Upper lobe of right lung (tissue), 1 donor: ENCODE results near the gene CACNA2D4. TPM values are rescaled to one million over a fixed set of nuclear protein-coding genes. Genes with fewer than 3 reads are reported as not detected.

ENCODE experiments used
- ATAC-seq: fragments of 200-7000 bp; cut with Tn5 transposase; one replicate; pipeline ENCODE4 v1.9.1; 2020; ENCODE audit warnings: mild to moderate bottlenecking, moderate library complexity
- DNase-seq: peaks from one replicate; pipeline ENCODE4 v3.0.0-alpha.2; 2020
- H3K27ac ChIP-seq: fragments of 200-600 bp; one replicate; pipeline ENCODE4 v1.8.0; 2022
- H3K27me3 ChIP-seq: fragments of 200-600 bp; one replicate; pipeline ENCODE4 v1.8.0; 2022; ENCODE audit warnings: mild to moderate bottlenecking
- H3K36me3 ChIP-seq: fragments of 200-600 bp; one replicate; pipeline ENCODE4 v1.8.0; 2022
- H3K4me1 ChIP-seq: fragments of 200-600 bp; one replicate; pipeline ENCODE4 v1.8.0; 2022
- H3K4me3 ChIP-seq: fragments of 200-600 bp; one replicate; pipeline ENCODE4 v1.8.0; 2022; ENCODE audit warnings: mild to moderate bottlenecking
- H3K9me3 ChIP-seq: fragments of 200-600 bp; one replicate; pipeline ENCODE4 v1.8.0; 2022
- intact Hi-C: fragments of 100-400 bp; cut with DNase I; formaldehyde crosslinking; loops from one replicate; pipeline ENCODE4 v1.11.0; 2022
- total RNA-seq: library from RNA; stranded (reverse); fragmentation: NEBNext Ultra II Directional; extraction: Animal tissue kit (Norgen Biotek cat#: 25700); gene quantifications from one replicate; pipeline ENCODE4 v1.2.1, GENCODE V29; 2021
- TF ChIP-seq, protein P1 (sequence below): fragments of 200-600 bp; IDR thresholded peaks from one replicate; pipeline ENCODE4 v1.8.0; 2022; ENCODE audit warnings: antibody characterized with exemption
- donor health status: DM: no; HTN: yes; CAD: no; lungs with severe emphysema.

Gene CACNA2D4
- total RNA-seq, 1 donor from 2014 or later = 5.5 TPM

DNA sequence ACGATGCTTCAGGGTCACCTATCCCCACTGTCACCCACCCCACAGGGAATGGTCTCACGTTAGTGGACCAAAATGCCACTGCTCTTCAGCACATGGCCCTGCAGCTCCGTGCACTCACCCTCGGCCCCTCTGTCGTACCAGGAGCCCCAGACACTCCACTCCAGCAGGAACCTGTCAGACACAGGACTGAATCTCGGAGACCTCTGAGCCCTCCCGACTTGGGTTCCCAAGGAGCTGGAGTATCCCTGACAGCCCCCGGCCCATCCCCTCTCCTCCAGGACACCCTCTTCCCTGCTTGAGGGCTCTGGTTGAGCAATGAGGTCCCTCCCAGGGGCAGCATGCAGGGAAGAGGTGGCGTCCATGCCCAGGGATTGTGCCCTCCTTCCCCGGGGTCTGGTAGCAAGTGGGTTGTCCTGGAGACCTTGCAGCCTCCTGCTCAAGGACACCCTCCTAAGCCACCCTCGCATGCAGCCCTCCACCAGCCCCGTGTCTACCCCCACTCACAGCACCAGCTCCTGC, 118.5 kb downstream of the CACNA2D4 start:
- no peak overlapping the region for H3K27ac ChIP-seq
- TF ChIP-seq, protein P1, sequence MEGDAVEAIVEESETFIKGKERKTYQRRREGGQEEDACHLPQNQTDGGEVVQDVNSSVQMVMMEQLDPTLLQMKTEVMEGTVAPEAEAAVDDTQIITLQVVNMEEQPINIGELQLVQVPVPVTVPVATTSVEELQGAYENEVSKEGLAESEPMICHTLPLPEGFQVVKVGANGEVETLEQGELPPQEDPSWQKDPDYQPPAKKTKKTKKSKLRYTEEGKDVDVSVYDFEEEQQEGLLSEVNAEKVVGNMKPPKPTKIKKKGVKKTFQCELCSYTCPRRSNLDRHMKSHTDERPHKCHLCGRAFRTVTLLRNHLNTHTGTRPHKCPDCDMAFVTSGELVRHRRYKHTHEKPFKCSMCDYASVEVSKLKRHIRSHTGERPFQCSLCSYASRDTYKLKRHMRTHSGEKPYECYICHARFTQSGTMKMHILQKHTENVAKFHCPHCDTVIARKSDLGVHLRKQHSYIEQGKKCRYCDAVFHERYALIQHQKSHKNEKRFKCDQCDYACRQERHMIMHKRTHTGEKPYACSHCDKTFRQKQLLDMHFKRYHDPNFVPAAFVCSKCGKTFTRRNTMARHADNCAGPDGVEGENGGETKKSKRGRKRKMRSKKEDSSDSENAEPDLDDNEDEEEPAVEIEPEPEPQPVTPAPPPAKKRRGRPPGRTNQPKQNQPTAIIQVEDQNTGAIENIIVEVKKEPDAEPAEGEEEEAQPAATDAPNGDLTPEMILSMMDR = no peak
- intact Hi-C loops = loop anchor here (5.0 to 10.0 kb wide), 2 partner anchors 137 to 235 kb away; no protein-coding TSS in a partner anchor
- H3K36me3 ChIP-seq = no peaks in the 10 kb centered on the region
- no peak for ATAC-seq
- H3K9me3 ChIP-seq = no peaks in the 10 kb centered on the region
- H3K27me3 ChIP-seq = no peaks in the 10 kb centered on the region
- peak; percentile 58 for DNase-seq
- H3K4me3 ChIP-seq = no peak overlapping the region
- peaks cover 10% of the 10 kb centered on the region for H3K4me1 ChIP-seq

DNA sequence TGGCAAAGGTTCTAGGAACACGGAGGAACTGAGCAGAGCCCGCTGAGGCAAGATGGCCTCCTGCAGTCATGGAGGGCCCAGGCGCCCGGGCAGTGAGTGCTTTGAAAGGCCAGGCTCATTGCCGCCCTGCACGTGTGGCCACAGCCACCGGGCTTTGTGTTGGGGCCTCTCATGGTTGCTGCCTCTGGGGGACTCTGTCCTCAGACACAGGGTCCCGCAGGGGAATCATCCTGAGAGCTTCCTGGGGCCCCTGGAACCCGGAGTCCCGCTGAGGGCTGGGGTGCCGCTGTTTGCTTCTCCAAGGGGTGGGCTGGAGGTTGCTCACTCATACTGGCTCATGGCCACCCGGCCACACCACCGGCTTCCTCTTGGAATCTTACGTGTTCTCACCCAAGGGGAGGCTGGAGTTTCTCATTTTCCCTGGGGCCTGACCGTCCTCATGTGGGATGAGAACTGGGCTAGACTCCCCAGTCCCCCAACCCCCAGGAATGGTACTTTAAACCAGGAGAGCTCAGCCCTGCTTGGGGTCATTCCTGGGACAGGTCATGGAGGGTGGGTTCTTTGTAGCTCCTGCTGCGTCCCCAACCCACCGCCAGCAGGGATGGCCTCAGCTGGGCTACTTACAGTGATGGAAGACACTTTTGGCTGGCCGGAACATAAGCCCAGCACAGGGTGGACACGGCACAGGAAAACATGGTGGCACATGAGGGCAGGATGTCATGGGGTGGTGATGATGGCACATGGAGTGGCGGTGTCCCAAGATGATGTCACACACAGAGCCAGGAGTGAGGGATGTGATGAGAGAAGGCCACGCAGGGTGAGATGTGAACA, 119.2 kb downstream of the CACNA2D4 start:
- DNase-seq (peak; percentile 62), ATAC-seq (no peak)
- Histone ChIP-seq H3K4me3 (no peak overlapping the region), H3K4me1 (peaks cover 11% of the 10 kb centered on the region), H3K9me3 (no peaks in the 10 kb centered on the region), H3K27ac (no peak overlapping the region), H3K36me3 (no peaks in the 10 kb centered on the region), H3K27me3 (no peaks in the 10 kb centered on the region)
- intact Hi-C loops = loop anchor here (5.0 kb wide), 1 partner anchor 138 kb away; no protein-coding TSS in a partner anchor
- TF ChIP-seq, protein P1 = no peak

DNA sequence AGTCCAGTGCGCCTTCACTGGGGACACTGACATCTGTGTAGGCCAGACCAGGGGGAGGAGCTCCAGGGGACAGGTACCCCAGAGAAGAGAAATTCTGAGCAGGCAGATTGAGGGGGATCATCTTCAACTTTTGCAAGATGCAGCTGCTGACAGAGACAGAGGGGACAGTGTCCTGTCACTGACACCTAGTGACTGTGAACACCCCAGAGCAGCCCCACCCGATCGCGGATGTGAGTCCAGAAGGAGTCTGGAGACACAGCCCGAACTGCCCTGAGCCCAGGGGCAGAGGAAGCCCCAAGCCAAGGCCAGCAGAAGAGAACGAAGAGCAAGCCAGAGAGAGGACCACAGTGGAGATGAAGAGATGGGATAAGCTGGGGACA, 119.8 kb downstream of the CACNA2D4 start:
- intact Hi-C loops = loop anchor here (5.0 kb wide), 1 partner anchor 139 kb away; no protein-coding TSS in a partner anchor
- DNase-seq = no peak
- Histone ChIP-seq H3K27ac (no peak overlapping the region), H3K4me3 (no peak overlapping the region), H3K9me3 (no peaks in the 10 kb centered on the region), H3K36me3 (no peaks in the 10 kb centered on the region), H3K27me3 (no peaks in the 10 kb centered on the region), H3K4me1 (peaks cover 11% of the 10 kb centered on the region)
- TF ChIP-seq, protein P1 = no peak
- no peak for ATAC-seq

DNA sequence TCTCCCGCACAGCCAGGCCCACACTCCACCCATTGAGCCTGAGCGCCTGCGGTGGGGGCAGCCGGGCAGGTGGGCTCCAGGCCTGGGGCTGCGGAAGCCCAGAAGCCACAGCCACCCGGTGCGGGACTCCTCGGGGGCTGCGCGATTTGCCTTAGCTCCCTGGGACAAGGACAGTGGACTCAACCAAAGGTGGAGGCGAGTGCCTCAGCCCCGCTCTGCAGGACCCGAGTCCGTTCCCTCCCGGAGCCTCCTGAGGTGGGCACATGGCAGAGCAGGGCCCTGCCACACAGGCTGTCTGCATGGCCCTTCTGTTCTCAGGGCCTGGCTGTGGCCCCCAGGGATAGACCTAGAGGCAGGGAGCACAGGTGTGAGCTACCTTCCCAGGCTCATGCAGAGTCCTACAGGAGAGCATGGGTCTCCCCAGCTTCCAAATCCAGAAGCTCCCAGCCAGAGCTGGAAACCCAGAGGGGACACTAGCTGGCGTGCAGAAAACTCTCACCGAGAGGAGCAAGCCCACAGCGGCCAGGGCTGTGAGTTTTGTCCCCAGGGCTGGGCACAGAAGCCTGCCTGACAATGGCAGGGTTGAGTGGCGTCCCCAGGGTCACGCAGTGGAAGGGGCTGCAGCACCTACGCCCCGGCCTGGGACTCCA, 120.3 kb downstream of the CACNA2D4 start:
- Histone ChIP-seq H3K27ac (no peak overlapping the region), H3K4me3 (no peak overlapping the region), H3K9me3 (no peaks in the 10 kb centered on the region), H3K36me3 (no peaks in the 10 kb centered on the region), H3K4me1 (peaks cover 11% of the 10 kb centered on the region), H3K27me3 (no peaks in the 10 kb centered on the region)
- DNase-seq (peak; percentile 69), ATAC-seq (no peak)
- TF ChIP-seq, protein P1 = no peak
- intact Hi-C loops = loop anchor here (5.0 kb wide), 1 partner anchor 139 kb away; no protein-coding TSS in a partner anchor

DNA sequence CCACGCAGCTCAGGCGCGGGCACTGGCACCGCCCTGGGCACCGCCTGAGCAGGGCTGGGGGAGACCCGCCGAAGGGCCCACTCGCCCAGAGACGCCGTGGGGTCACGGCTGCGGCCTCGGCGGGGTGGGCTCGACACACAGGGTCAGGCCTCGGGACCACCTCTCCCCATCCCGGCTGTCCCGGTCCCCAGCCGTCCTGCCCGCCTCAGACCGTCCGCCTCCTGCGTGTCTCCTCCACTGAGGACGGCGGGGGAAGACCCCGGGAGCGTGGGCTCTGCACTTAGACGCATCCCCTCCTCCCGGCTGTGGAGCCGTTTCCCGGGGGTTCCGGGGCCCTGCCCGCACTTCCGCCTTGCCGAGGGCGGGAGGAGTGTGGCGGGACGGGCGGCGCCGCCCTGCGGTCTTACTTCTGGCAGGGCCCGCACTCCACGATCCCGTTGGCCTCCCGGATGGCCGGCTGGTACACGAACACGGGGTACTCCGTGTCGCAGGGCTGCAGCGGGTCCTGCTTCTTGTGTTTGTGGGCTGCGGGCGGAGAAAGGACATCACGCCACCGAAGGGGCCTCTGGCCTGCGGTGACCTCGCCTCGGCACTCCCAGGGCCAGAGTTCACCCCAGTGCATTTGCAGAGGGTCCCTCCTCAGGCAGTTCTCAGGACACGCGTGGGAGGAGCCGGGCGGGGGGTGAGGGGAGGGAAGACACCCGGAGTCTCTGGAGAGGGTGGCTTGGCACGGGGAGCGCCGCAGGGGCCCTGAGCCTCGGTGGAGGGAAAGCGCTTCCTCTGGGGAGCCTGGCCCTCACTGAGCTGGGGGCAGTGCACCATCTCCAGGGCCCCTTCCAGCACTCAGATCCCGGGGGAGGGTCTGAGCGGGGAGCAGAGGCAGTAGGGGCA, 121.2 kb downstream of the CACNA2D4 start:
- DNase-seq (peak; percentile 88), ATAC-seq (peak; percentile 58)
- Histone ChIP-seq H3K36me3 (no peaks in the 10 kb centered on the region), H3K9me3 (no peaks in the 10 kb centered on the region), H3K4me3 (peak overlapping the region; percentile 85), H3K27ac (peak overlapping the region; percentile 93), H3K4me1 (peaks cover 11% of the 10 kb centered on the region), H3K27me3 (no peaks in the 10 kb centered on the region)
- TF ChIP-seq, protein P1 = no peak
- intact Hi-C loops = loop anchor here (5.0 kb wide), 1 partner anchor 140 kb away; no protein-coding TSS in a partner anchor
